CD14-positive monocyte (primary cell): ENCODE results near the gene DTWD2. TPM values are rescaled to one million over a fixed set of nuclear protein-coding genes. Genes with fewer than 3 reads are reported as not detected.

Source experiments
- DNase-seq, 3 donors: peaks; one replicate each; pipeline ENCODE4 v3.0.0-alpha.2; 2011 to 2022
- H2AFZ ChIP-seq: 2 replicates; pipeline ENCODE4 v1.6.0; 2012; ENCODE audit warnings: mild to moderate bottlenecking, low read depth, low read length, inconsistent platforms; ENCODE audit not compliant: insufficient read depth, poor library complexity, severe bottlenecking
- H3K27ac ChIP-seq, 2 donors: 1 replicate in 1 of 2; 2 replicates in 1 of 2; pipeline ENCODE4 v1.5.1; 2012 to 2013; ENCODE audit warnings: low read length in 2 of 2, control low read depth in 1 of 2, inconsistent platforms in 1 of 2, low read depth in 1 of 2, mild to moderate bottlenecking in 1 of 2
- H3K27me3 ChIP-seq, 2 donors: one replicate each; pipeline versions ENCODE4 v1.6.0 to v1.6.1; 2011 to 2013; ENCODE audit warnings: low read length in 2 of 2; ENCODE audit not compliant: control insufficient read depth in 2 of 2, insufficient read depth in 2 of 2
- H3K36me3 ChIP-seq, 2 donors: replicated peaks in 1 of 2; 1 replicate in 1 of 2; 2 replicates in 1 of 2; pipeline versions ENCODE4 v1.5.1 to v1.6.1; 2012 to 2013; ENCODE audit warnings: low read length in 2 of 2, control low read depth in 1 of 2, inconsistent platforms in 1 of 2, mild to moderate bottlenecking in 1 of 2; ENCODE audit not compliant: insufficient read depth in 2 of 2, control insufficient read depth in 1 of 2
- H3K4me1 ChIP-seq, 2 donors: 1 replicate in 1 of 2; 2 replicates in 1 of 2; pipeline versions ENCODE4 v1.5.1 to v1.6.1; 2012 to 2013; ENCODE audit warnings: low read length in 2 of 2, control low read depth in 1 of 2, inconsistent platforms in 1 of 2, mild to moderate bottlenecking in 1 of 2, moderate library complexity in 1 of 2; ENCODE audit not compliant: insufficient read depth in 2 of 2, control insufficient read depth in 1 of 2
- H3K4me2 ChIP-seq: replicated peaks from 2 replicates; pipeline ENCODE3; 2012; ENCODE audit warnings: low read length, moderate library complexity, mild to moderate bottlenecking; ENCODE audit not compliant: poor library complexity, severe bottlenecking; ENCODE audit errors: extremely low read depth
- H3K4me3 ChIP-seq, 3 experiments: fragments of 200-600 bp in 1 of 3; sonication (generic) in 1 of 3; replicated peaks in 1 of 3; 1 replicate in 2 of 3; 2 replicates in 1 of 3; pipeline ENCODE4 v1.5.1; 2011 to 2013; ENCODE audit warnings: low read length in 3 of 3, mild to moderate bottlenecking in 3 of 3, control low read depth in 2 of 3, low read depth in 2 of 3, inconsistent platforms in 1 of 3, moderate library complexity in 1 of 3
- H3K79me2 ChIP-seq: 2 replicates; pipeline ENCODE4 v1.6.0; 2012; ENCODE audit warnings: mild to moderate bottlenecking, control low read depth, inconsistent platforms, low read length, moderate library complexity; ENCODE audit not compliant: insufficient read depth
- H3K9ac ChIP-seq: 2 replicates; pipeline ENCODE4 v1.6.0; 2017; ENCODE audit warnings: low read length, mild to moderate bottlenecking; ENCODE audit not compliant: insufficient read depth, poor library complexity, severe bottlenecking
- H3K9me3 ChIP-seq, 2 donors: replicated peaks in 1 of 2; 1 replicate in 1 of 2; 2 replicates in 1 of 2; pipeline versions ENCODE4 v1.5.1 to v1.6.1; 2012 to 2013; ENCODE audit warnings: low read length in 2 of 2, control low read depth in 1 of 2; ENCODE audit not compliant: control insufficient read depth in 1 of 2, insufficient read depth in 1 of 2
- H4K20me1 ChIP-seq: 2 replicates; pipeline ENCODE4 v1.6.0; 2012; ENCODE audit warnings: mild to moderate bottlenecking, low read length, control low read depth, moderate library complexity; ENCODE audit not compliant: insufficient read depth
- H3K27ac Mint-ChIP-seq, 7 donors: one replicate each; pipeline ENCODE4 v1.8.0; 2020; ENCODE audit warnings: mild to moderate bottlenecking in 7 of 7, mixed read lengths in 7 of 7, moderate library complexity in 6 of 7, inconsistent platforms in 2 of 7
- H3K27me3 Mint-ChIP-seq, 3 donors: one replicate each; pipeline ENCODE4 v1.8.0; 2021 to 2022; ENCODE audit warnings: low read depth in 3 of 3, mild to moderate bottlenecking in 3 of 3, mixed read lengths in 3 of 3, moderate library complexity in 3 of 3, inconsistent platforms in 1 of 3
- H3K36me3 Mint-ChIP-seq, 2 donors: one replicate each; pipeline ENCODE4 v1.8.0; 2020; ENCODE audit warnings: mixed read lengths in 2 of 2, inconsistent platforms in 1 of 2, mild to moderate bottlenecking in 1 of 2
- H3K4me1 Mint-ChIP-seq: one replicate; pipeline ENCODE4 v1.8.0; 2020; ENCODE audit warnings: mild to moderate bottlenecking, mixed read lengths
- H3K4me3 Mint-ChIP-seq, 2 donors: one replicate each; pipeline ENCODE4 v1.8.0; 2020; ENCODE audit warnings: mild to moderate bottlenecking in 2 of 2, mixed read lengths in 2 of 2, moderate library complexity in 1 of 2
- H3K9me3 Mint-ChIP-seq, 7 donors: one replicate each; pipeline ENCODE4 v1.8.0; 2020 to 2022; ENCODE audit warnings: mixed read lengths in 7 of 7, mild to moderate bottlenecking in 6 of 7, moderate library complexity in 6 of 7, inconsistent platforms in 2 of 7
- WGBS: methylation state at CpG from one replicate; pipeline ENCODE4 v1.1.5; 2013; ENCODE audit warnings: missing lambda C conversion rate; ENCODE audit not compliant: insufficient coverage; 5-methylcytosine and 5-hydroxymethylcytosine counted together
- intact Hi-C, 2 donors: fragments of 100-400 bp; cut with micrococcal nuclease; formaldehyde crosslinking; loops; one replicate each; pipeline versions ENCODE4 v1.15.0 to v1.15.1; 2023
- polyA plus RNA-seq, 3 donors: library from polyadenylated mRNA; depleted of rRNA in 1 of 3; unstranded in 2 of 3; stranded (reverse) in 1 of 3; fragments of 300-500 nt in 2 of 3; fragments of >200 nt in 1 of 3; fragmentation: Illumina TruSeq in 2 of 3; gene quantifications; 1 replicate in 2 of 3; 2 replicates in 1 of 3; pipeline ENCODE4 v1.2.3, GENCODE V29; 2012 to 2021
- TF ChIP-seq, protein P1 (sequence below): fragments of 200-600 bp; IDR thresholded peaks from one replicate; pipeline ENCODE4 v1.8.0; 2022; ENCODE audit warnings: antibody characterized with exemption, mild to moderate bottlenecking

DTWD2 gene
- polyA plus RNA-seq, 3 donors = 1.2 to 2.7 (median 2.5) TPM

DNA sequence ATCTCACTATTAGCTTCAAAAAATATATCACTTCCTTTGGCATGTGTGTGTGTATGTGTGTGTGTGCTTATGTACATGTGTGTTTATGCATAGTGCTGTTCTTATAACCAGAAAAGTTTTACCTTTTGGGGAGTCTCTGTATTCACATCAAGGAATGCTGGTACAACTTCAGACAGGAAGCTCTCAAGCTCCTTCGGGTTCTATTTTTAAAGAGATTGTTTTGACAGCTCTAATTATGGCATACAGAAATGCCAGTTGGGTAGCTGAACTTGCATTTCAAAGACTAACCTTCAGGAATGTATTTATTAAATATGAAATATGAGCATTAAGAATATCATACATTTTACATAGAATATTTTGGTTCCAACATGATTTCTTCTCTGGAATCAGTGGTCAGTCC is 163.1 kb downstream of the DTWD2 start:
- Histone ChIP-seq H3K27ac (no peak overlapping the region), H3K27me3 (no peaks in the 10 kb centered on the region), H4K20me1 (no peaks in the 10 kb centered on the region), H3K4me3 (no peak overlapping the region), H3K9me3 (no peaks in the 10 kb centered on the region), H3K9ac (no peak overlapping the region), H3K79me2 (no peaks in the 10 kb centered on the region), H2AFZ (no peak overlapping the region), H3K36me3 (no peaks in the 10 kb centered on the region), H3K4me2 (no peak overlapping the region), H3K4me1 (no peaks in the 10 kb centered on the region)
- H3K9me3 Mint-ChIP-seq = peaks cover 0 to 2% (median 0%) of the 10 kb centered on the region in 7 donors
- intact Hi-C loops = no loop called here
- H3K4me3 Mint-ChIP-seq = no peak overlapping the region
- no peaks in the 10 kb centered on the region for H3K4me1 Mint-ChIP-seq
- H3K27me3 Mint-ChIP-seq = no peaks in the 10 kb centered on the region
- TF ChIP-seq, protein P1, sequence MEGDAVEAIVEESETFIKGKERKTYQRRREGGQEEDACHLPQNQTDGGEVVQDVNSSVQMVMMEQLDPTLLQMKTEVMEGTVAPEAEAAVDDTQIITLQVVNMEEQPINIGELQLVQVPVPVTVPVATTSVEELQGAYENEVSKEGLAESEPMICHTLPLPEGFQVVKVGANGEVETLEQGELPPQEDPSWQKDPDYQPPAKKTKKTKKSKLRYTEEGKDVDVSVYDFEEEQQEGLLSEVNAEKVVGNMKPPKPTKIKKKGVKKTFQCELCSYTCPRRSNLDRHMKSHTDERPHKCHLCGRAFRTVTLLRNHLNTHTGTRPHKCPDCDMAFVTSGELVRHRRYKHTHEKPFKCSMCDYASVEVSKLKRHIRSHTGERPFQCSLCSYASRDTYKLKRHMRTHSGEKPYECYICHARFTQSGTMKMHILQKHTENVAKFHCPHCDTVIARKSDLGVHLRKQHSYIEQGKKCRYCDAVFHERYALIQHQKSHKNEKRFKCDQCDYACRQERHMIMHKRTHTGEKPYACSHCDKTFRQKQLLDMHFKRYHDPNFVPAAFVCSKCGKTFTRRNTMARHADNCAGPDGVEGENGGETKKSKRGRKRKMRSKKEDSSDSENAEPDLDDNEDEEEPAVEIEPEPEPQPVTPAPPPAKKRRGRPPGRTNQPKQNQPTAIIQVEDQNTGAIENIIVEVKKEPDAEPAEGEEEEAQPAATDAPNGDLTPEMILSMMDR = no peak
- WGBS = no CpG with 5 or more reads among the region's 1 CpG
- H3K27ac Mint-ChIP-seq = no peak overlapping the region
- DNase-seq = no peak
- H3K36me3 Mint-ChIP-seq = no peaks in the 10 kb centered on the region

DNA sequence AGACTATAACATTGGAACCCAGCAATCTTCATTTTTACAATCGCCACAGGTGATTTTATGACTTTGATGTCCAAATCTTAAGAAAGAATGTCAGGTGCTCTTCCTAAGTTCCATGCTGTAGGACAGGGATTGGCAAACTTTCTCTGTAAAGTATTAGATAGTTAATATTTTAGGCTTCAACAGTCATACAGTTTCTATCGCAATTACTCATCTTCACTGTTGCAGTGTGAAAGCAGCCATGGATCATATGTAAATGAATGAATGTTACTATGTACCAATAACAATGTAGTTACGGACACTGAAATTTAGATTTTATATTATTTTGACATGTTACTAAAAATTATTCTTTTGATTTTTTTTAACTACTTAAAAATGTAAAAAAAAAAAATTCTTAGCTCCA is 169.7 kb downstream of the DTWD2 start:
- Histone ChIP-seq H3K27me3 (no peaks in the 10 kb centered on the region), H3K27ac (no peak overlapping the region), H3K36me3 (no peaks in the 10 kb centered on the region), H4K20me1 (no peaks in the 10 kb centered on the region), H3K4me1 (no peaks in the 10 kb centered on the region), H3K9me3 (no peaks in the 10 kb centered on the region), H3K9ac (no peak overlapping the region), H3K4me2 (no peak overlapping the region), H2AFZ (no peak overlapping the region), H3K4me3 (no peak overlapping the region), H3K79me2 (no peaks in the 10 kb centered on the region)
- H3K9me3 Mint-ChIP-seq = peaks cover 0 to 3% (median 0%) of the 10 kb centered on the region in 7 donors
- no peaks in the 10 kb centered on the region for H3K36me3 Mint-ChIP-seq
- intact Hi-C loops = no loop called here
- H3K4me3 Mint-ChIP-seq = no peak overlapping the region
- H3K4me1 Mint-ChIP-seq = no peaks in the 10 kb centered on the region
- H3K27ac Mint-ChIP-seq = no peak overlapping the region
- whole genome bisulfite sequencing = 100% methylated on average over 1 of the region's 3 CpGs
- DNase-seq = no peak
- TF ChIP-seq, protein P1 = no peak
- no peaks in the 10 kb centered on the region for H3K27me3 Mint-ChIP-seq
